ENCODE data around the gene SELENOI. TPM values are rescaled to one million over a fixed set of nuclear protein-coding genes. Genes with fewer than 3 reads are reported as not detected.

Gene SELENOI
- total RNA-seq, 1 donor from 2014 or later, result 13.4 TPM

GRCh38 chr2:26376799-26377198 is 30.9 kb downstream of the SELENOI start:
- intact Hi-C loops (cut with DNase I), result no loop called here
- DNase-seq (no peak), ATAC-seq (no peak)
- Histone ChIP-seq H3K36me3 (peaks cover 34% of the 10 kb centered on the region), H3K27ac (no peak overlapping the region), H3K4me3 (no peak overlapping the region), H3K9me3 (no peaks in the 10 kb centered on the region), H3K4me1 (no peaks in the 10 kb centered on the region), H3K27me3 (ENCODE audit: low read depth) (no peaks in the 10 kb centered on the region)
- TF ChIP-seq CTCF (IDR thresholded peaks at IDR 0.05), result no peak

DNA sequence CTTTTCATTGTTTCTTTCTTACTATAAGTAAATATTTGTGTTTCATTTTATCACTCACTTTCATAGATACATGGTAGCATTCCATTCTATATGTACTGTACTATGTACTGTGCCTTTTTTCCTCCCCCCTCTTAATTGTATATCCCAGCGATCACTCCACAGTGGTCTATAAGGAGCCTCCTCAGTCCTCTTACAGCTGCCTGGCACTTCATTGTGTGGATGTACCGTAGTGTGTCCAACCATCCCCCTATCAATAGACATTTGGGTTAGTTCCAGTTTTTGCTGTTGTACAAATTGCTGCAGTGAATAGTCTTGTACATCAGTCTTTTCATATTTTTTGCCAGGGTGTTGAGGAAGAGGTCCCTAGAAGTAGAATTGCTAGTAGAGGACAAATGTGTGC is 34.3 kb downstream of the SELENOI start:
- peaks cover 25% of the 10 kb centered on the region for H3K36me3 ChIP-seq

GRCh38 chr2:26382564-26382963 is 36.6 kb downstream of the SELENOI start:
- Histone ChIP-seq H3K9me3 (no peaks in the 10 kb centered on the region), H3K4me1 (no peaks in the 10 kb centered on the region), H3K27ac (no peak overlapping the region), H3K27me3 (ENCODE audit: low read depth) (no peaks in the 10 kb centered on the region), H3K4me3 (no peak overlapping the region), H3K36me3 (peaks cover 36% of the 10 kb centered on the region)
- intact Hi-C loops (cut with DNase I), result no loop called here
- no peak for TF ChIP-seq CTCF (IDR thresholded peaks at IDR 0.05)
- ATAC-seq, result no peak
- no peak for DNase-seq

More for the DNA sequence above, 34.3 kb downstream of the SELENOI start:
- Histone ChIP-seq H3K27ac (no peak overlapping the region), H3K9me3 (no peaks in the 10 kb centered on the region), H3K4me3 (no peak overlapping the region), H3K4me1 (no peaks in the 10 kb centered on the region), H3K27me3 (ENCODE audit: low read depth) (no peaks in the 10 kb centered on the region)
- DNase-seq, result no peak
- ATAC-seq, result no peak
- no peak for TF ChIP-seq CTCF (IDR thresholded peaks at IDR 0.05)
- intact Hi-C loops (cut with DNase I), result no loop called here

DNA sequence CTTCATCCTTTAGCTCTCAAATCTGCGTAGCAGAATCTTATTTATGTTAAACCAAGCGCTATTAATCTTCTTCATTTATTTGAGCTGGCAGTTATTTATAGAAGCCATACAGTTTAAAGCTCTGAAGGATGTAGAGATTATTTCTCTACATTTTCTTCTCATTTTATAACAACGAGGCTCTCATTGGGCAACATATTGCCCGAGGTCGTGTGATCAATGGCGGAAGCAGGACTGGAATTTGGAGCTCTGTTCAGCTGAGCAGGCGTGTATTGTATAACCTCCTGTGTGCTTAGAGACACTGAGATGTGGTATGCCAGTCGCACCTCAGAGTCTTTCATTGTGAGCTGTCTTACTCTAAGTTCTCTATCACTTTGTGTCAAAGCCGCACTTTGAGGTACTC is 38.2 kb downstream of the SELENOI start:
- H3K9me3 ChIP-seq, result no peaks in the 10 kb centered on the region
- H3K27me3 ChIP-seq (ENCODE audit: low read depth), result no peaks in the 10 kb centered on the region
- ATAC-seq (no peak), DNase-seq (no peak)
- peaks cover 42% of the 10 kb centered on the region for H3K36me3 ChIP-seq
- H3K4me1 ChIP-seq, result no peaks in the 10 kb centered on the region
- intact Hi-C loops (cut with DNase I), result no loop called here
- no peak for TF ChIP-seq CTCF (IDR thresholded peaks at IDR 0.05)
- no peak overlapping the region for H3K4me3 ChIP-seq
- no peak overlapping the region for H3K27ac ChIP-seq

DNA sequence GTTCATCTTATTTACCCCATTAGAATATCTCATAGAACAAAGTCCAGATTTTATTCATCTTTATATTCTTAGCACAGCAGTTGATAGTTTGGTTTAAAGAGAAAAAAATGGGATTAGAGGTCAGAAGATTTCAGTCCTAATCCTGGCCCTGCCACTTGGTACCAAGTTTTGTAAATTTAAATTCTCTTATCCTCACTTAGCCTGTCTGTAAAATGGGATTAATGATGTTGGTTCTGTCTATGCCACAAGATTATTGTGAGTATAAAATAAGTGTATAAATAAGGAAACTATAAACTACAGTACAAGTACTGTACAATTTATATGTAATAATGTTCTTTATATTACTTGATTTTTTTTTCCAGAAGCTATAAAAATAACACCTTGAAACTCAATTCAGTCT is 38.7 kb downstream of the SELENOI start:
- no peak overlapping the region for H3K27ac ChIP-seq
- intact Hi-C loops (cut with DNase I), result no loop called here
- no peaks in the 10 kb centered on the region for H3K4me1 ChIP-seq
- H3K4me3 ChIP-seq, result no peak overlapping the region
- ATAC-seq (no peak), DNase-seq (no peak)
- no peaks in the 10 kb centered on the region for H3K9me3 ChIP-seq
- no peak for TF ChIP-seq CTCF (IDR thresholded peaks at IDR 0.05)
- H3K27me3 ChIP-seq (ENCODE audit: low read depth), result no peaks in the 10 kb centered on the region
- peaks cover 46% of the 10 kb centered on the region for H3K36me3 ChIP-seq

DNA sequence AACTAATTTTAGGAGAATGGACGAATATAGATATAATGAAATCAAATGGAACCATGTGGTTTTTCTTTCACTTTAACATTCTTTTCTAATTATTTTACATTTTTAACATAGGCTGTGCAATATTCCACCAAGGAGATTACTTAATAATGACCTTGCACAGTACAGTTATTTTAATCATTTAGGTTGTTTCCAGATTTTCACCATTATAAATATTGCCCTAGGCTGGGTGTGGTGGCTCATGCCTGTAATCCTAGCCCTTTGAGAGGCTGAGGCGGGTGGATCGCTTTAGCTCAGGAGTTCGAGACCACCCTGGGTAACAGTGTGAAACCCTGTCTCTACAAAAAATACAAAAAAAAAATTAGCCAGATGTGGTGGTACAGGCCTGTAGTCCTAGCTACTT is 41.2 kb downstream of the SELENOI start:
- intact Hi-C loops (cut with DNase I), result no loop called here

More for the DNA sequence above, 41.2 kb downstream of the SELENOI start:
- DNase-seq, result no peak
- H3K4me3 ChIP-seq, result no peak overlapping the region
- peaks cover 59% of the 10 kb centered on the region for H3K36me3 ChIP-seq
- H3K9me3 ChIP-seq, result no peaks in the 10 kb centered on the region
- H3K4me1 ChIP-seq, result no peaks in the 10 kb centered on the region
- H3K27ac ChIP-seq, result no peak overlapping the region
- TF ChIP-seq CTCF (IDR thresholded peaks at IDR 0.05), result no peak
- no peak for ATAC-seq
- no peaks in the 10 kb centered on the region for H3K27me3 ChIP-seq (ENCODE audit: low read depth)

All from lower lobe of right lung (tissue), 2 donors.